ENCODE results near the gene PEDS1. TPM values are rescaled to one million over a fixed set of nuclear protein-coding genes. Genes with fewer than 3 reads are reported as not detected.
"Not testable (repeated sequence)": the region's sequence is repeated elsewhere in the genome, so short reads cannot be mapped to it uniquely, and the experiment has no call there.

Gene PEDS1
- total and polyA plus RNA-seq, 2 of the 13 experiments (the other 11 are each of a cell fraction or from before 2014, with no cell fraction given): 30.5 to 93.9 TPM

GRCh38 chr20:50178672-50179071, 25.1 kb upstream of the PEDS1 start:
- H2AFZ ChIP-seq (ENCODE audit: low read length); H3K9me3 ChIP-seq (ENCODE audit: low read length); H3K79me2 ChIP-seq (ENCODE audit: insufficient read depth, low read length); H3K4me3 ChIP-seq (replicated peaks in 1 of 3; ENCODE audit: insufficient read depth in 1 of 3, low read depth in 2 of 3, low read length in 3 of 3); FAIRE-seq; ATAC-seq; in situ Hi-C loops (cut with HindIII; ENCODE audit: extremely low pct_ligation_motif_present, low pct_unique_long_range_greater_than_20kb); H3K27ac ChIP-seq (ENCODE audit: extremely low read length, insufficient read depth, low read length); H3K9ac ChIP-seq (ENCODE audit: insufficient read depth, low read depth, low read length); H3K27me3 ChIP-seq (ENCODE audit: control insufficient read depth in 1 of 2, insufficient read depth in 2 of 2, low read length in 2 of 2); H3K36me3 ChIP-seq (replicated peaks in 1 of 2; ENCODE audit: control insufficient read depth in 1 of 2, insufficient read depth in 2 of 2, low read length in 2 of 2); BruUV-seq (replicated peaks); DNase-seq (ENCODE audit: low spot score); H3K4me2 ChIP-seq (ENCODE audit: low read depth, low read length); H4K20me1 ChIP-seq (ENCODE audit: insufficient read depth, low read length); TF ChIP-seq TCF12 (IDR thresholded peaks at IDR 0.05): not testable (repeated sequence)
- TF ChIP-seq ZNF136 (CRISPR knock-in tag; IDR thresholded peaks at IDR 0.05; ENCODE audit: low read depth) (0 out of 2 replicates have a peak, but pooled peaks have one; percentile 11), BCL6 (CRISPR knock-in tag; IDR thresholded peaks at IDR 0.05) (0 out of 2 replicates have a peak, but pooled peaks have one; percentile 4), IKZF4 (CRISPR knock-in tag; IDR thresholded peaks at IDR 0.05; ENCODE audit: borderline replicate concordance, low read depth, not compliant biosample characterization) (peak; percentile 13), TCF12 (CRISPR knock-in tag; IDR thresholded peaks at IDR 0.05) (peak; percentile 77; the same call in 1 of the 2 replicates)
- ChIA-PET CTCF (ENCODE audit: low intra/inter-chr PET ratio, low total read pairs) (interaction anchor here (1.4 to 2.2 kb wide), 5 partner anchors 58 to 401 kb away, joined by 4 to 27 read pairs (median 5); partner anchors contain the start of gene UBE2V1), POLR2A (interaction anchor here (0.6 to 1.9 kb wide), 8 partner anchors 13 to 199 kb away, joined by 3 to 11 read pairs (median 6); partner anchors contain the start of gene PEDS1)
- WGBS (ENCODE audit: low lambda C conversion rate): 94% methylated on average over 9 of the region's 9 CpGs
- H3K4me1 ChIP-seq (ENCODE audit: insufficient read depth, low read length): peaks cover 18% of the 10 kb centered on the region
- intact Hi-C loops (cut with micrococcal nuclease; ENCODE audit: unreplicated experiment): loop anchor here (1.0 kb wide), 1 partner anchor 57 kb away; no protein-coding TSS in a partner anchor

- ChIA-PET CTCF (ENCODE audit: low intra/inter-chr PET ratio, low total read pairs) (interaction anchor here (1.6 kb wide), 1 partner anchor 55 kb away, joined by 4 read pairs; no protein-coding TSS in a partner anchor), POLR2A (interaction anchor here (1.2 to 2.3 kb wide), 4 partner anchors 11 to 63 kb away, joined by 3 to 6 read pairs (median 4); no protein-coding TSS in a partner anchor)
- FAIRE-seq (no peak), DNase-seq (ENCODE audit: low spot score) (no peak), ATAC-seq (no peak)
- peaks cover 23% of the 10 kb centered on the region for H3K79me2 ChIP-seq (ENCODE audit: insufficient read depth, low read length)
- intact Hi-C loops (cut with micrococcal nuclease; ENCODE audit: unreplicated experiment): no loop called here
- no peak overlapping the region for H3K4me2 ChIP-seq (ENCODE audit: low read depth, low read length)
- H3K9ac ChIP-seq (ENCODE audit: insufficient read depth, low read depth, low read length): no peak overlapping the region
- no peaks in the 10 kb centered on the region; a peak in 1 of 5 replicates for H3K27me3 ChIP-seq (ENCODE audit: control insufficient read depth in 1 of 2, insufficient read depth in 2 of 2, low read length in 2 of 2)
- no TSS peak for BruUV-seq (replicated peaks)
- H3K36me3 ChIP-seq (replicated peaks in 1 of 2; ENCODE audit: control insufficient read depth in 1 of 2, insufficient read depth in 2 of 2, low read length in 2 of 2): no peaks in the 10 kb centered on the region
- no peaks in the 10 kb centered on the region for H4K20me1 ChIP-seq (ENCODE audit: insufficient read depth, low read length)
- WGBS (ENCODE audit: low lambda C conversion rate): 96% methylated on average over 18 of the region's 18 CpGs
- H3K27ac ChIP-seq (ENCODE audit: extremely low read length, insufficient read depth, low read length): no peak overlapping the region
- H3K9me3 ChIP-seq (ENCODE audit: low read length): no peaks in the 10 kb centered on the region
- no peak for TF ChIP-seq NFYB (CRISPR knock-in tag; IDR thresholded peaks at IDR 0.05)
- no peak for TF ChIP-seq ZNF234 (CRISPR knock-in tag; conservative IDR thresholded peaks at IDR 0.05)
- peaks cover 35% of the 10 kb centered on the region for H3K4me1 ChIP-seq (ENCODE audit: insufficient read depth, low read length)
- H2AFZ ChIP-seq (ENCODE audit: low read length): no peak overlapping the region
- H3K4me3 ChIP-seq (replicated peaks in 1 of 3; ENCODE audit: insufficient read depth in 1 of 3, low read depth in 2 of 3, low read length in 3 of 3): no peak overlapping the region
- in situ Hi-C loops (cut with HindIII; ENCODE audit: extremely low pct_ligation_motif_present, low pct_unique_long_range_greater_than_20kb): no loop called here
Measured at GRCh38 chr20:50175938-50176933, 22.7 kb upstream of the PEDS1 start.

Measured in HepG2 (cell line).